RPMI8226 (cell line): ENCODE data around the gene SETD1A.

Experiments
- DNase-seq: peaks from one replicate; pipeline ENCODE4 v3.0.0-alpha.2; 2015

SETD1A gene

DNA sequence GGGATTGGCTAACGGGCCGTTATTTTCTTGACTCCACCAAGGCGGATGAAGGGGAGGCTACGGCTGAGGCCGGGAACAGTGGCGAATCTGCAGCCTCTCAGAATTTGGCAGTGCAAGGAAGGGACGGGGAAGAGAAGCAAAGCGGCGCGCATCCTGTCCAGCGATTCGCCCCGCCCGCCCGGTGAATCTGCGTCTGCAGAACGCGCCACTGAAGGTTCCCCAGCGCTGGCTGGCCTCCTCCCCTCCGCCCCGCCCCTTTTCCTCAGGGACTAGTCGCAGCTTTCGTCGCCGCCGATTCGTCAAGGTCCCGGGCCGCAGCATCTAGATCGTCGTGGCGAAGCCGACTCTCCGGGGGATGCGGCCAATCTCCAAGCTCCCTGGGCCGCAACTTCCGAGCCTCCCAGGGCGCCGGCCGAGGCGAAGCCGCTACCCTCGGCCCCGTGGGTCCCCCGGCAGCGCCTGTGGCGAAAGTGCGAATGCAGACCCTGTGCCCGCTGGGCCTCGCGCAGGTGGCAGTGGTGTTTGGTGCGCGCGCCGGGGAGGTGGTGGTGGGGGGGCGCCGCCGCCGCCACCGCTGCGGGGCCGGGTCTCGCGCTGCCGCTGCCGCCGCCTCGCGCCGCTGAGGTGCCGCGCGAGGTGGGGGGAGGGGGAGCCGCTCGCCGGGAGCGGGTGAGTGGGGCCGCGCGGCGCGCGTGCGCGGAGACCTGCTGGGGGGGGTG, at the start of gene SETD1A:
TSS of gene SETD1A (plus strand) at position 299 of the 719 bp plus-strand sequence. CDS start 978 bp downstream, outside the sequence.
- DNase-seq = peak; percentile 99

DNA sequence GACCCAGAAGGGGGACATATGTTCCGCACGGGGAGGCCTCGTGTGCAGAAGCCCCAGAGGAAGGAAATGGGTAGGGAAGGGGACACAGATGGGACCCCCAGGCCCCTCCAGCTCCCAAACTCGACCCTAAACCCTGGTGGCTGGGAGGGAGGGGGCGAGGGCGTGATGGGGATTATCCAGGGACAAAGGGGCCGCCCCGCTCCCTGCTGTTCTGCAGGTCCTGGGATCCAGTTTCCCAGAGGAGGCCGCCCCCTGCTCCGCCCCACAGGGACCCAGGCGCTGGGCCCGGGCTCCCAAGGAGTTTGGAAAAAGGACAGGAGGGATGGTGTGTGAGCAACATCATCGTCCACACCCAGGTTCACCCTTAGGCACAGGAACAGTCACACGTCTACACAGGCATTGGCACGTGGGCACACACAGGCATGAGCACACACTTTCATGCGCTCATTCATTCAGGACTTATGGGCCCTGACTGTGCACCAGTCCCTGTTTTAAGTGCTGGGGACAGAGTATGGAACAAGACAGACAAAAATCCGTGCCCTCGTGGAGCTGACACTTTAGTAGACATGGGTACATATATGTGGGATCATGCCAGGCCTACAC, 47.0 kb upstream of the SETD1A start:
- DNase-seq = no peak

DNA sequence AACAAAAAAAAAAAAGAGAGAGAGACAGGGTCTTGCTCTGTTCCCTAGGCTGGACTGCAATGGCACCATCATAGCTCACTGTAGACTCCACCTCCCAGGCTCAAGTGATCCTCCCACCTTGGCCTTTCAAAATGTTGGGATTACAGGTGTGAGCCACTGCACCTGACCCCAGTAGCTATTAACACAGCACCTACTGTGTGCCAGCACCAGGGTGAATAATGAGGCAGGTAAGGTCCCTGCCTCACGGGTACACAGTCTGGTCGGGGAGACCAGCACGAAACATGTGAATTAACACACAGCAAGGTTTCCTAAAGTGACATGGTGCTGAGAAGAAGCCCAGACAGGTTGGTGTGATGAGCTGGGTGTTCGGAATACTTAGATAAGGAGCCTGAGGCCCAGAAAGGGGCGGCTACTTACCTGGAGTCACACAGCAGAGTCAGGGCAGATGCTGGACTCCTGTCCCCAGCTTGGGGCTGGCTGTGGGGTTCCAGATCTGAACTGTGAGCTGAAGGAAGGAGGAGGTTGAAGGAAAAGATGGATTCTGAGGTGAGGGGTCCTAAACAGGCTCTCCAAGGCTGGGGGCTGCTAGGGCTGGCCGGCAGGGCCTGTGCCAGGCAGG, 44.7 kb upstream of the SETD1A start:
- no peak for DNase-seq

DNA sequence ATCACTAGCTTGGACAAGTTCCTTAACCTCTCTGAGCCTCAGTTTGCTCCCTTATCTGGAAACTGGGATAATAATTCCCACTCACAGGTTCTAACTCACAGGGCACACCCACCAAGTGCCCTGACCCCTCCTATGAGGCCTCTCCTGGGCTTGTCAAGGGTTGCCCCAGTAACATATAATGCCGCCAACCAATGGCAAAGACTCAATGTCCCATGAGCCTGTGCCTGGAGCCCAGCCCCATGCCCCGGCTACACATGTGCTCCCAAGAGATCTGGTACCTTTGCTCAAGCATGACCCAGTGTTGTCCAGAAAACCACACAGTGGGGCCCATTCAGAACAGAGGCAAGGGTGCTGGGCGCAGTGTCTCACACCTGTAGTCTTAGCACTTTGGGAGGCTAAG, 42.7 kb upstream of the SETD1A start:
- DNase-seq = no peak

DNA sequence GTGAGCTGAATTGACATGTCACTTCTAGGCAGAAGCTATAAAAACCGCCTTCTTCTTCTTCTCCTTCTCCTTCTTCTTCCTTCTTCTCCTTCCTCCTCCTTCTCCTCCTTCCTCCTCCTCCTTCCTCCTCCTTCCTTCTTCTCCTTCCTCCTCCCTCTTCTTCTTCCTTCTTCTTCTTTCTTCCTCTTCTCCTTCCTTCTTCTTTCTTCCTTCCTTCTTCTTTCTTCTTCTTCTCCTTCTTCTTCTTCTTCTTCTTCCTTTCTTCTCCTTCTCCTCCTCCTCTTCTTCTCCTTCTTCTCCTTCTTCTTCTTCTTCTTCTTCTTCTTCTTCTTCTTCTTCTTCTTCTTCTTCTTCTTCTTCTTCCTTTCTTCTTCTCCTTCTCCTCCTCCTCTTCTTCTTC, 38.9 kb upstream of the SETD1A start:
- no peak for DNase-seq

DNA sequence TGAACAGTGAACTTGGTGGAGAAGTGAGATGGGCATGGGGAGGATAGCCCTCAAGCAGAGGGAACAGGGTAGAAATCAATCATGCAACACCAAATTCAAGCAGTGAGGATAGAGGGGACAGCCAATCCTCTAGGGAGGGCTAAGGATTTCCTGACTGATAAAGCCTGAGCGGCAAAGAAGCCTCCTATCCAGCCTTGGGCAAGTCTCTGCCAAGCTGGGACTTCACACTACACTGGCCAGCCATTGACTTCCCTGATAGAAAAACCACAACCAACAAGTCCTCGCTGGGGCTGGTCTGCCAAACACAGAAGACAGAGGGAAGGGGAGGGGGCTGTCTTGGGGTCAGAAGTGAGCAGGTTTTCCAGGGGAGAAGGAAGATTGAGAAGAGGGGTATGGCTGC, 36.7 kb upstream of the SETD1A start:
- no peak for DNase-seq

DNA sequence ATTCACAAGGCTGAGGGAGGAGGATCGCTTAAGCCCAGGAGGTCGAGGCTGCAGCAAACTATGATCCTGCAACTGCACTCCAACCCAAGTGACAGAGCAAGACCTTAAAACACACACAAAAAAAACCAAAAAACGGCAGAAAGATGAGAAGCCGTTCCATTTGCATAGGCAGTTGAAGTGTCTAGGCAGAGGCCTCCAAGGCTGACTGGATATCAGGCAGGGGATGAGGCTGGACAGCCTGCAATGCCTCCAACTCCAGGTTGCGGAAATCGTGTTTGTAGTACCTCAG, 36.2 kb upstream of the SETD1A start:
- no peak for DNase-seq

DNA sequence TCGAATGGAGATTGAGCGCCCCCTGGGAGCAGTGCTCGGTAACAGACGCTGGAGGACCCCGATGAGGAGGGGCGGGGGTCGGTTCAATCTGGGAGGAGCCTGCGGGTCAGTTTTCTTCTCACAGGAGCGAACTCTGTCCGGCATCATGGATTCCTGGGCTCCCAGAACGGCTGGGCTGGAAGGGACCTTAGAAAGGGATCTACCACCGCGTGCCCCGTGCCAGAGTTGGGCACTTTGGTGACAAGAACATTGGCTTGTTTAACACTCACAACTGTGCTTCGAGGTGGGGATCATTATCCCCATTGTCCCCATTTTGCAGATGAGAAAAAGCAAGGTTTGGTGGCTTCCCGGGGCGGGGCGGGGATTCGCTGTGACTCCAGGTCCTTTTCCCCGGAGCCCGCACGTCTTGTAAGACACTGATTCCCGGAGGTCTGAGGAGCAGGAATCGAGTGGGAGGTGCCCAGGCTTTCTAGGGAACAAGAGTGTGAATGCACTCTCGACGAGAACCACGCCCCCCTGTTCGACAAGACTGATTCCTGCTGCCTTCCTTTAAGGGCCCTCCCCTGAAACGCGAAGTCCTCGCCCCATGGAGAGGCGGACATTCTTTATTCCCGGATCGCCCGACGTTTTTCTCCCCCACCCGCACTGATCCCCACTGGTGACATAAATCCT, 35.7 kb upstream of the SETD1A start:
- peak; percentile 88 for DNase-seq

DNA sequence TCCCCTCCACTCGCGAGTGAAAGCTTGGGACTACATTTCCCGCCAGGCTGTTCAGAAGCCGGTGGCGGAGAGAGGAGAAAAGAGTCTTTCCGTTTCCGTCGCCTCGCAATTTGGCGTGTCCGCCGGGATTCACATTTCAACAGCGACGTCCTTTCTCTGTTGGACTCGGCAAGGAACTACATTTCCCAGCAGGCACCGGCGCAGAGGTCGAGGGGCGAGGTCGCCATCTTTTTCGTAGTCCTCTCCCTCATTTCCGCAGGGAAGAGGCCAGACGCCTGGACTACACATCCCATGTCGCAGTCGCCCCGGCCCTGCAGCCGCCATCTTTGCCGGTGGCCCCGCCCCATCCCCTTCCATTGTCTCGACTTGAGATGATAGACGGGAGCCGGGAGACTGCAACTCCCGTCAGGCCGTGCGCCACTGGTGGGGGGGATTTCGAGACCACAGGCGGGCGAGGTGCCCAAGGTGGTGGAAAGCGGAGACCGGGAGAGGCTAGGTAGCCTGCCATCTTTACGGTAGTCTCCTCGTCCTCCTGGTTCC, 35.1 kb upstream of the SETD1A start:
- peak; percentile 100 for DNase-seq

DNA sequence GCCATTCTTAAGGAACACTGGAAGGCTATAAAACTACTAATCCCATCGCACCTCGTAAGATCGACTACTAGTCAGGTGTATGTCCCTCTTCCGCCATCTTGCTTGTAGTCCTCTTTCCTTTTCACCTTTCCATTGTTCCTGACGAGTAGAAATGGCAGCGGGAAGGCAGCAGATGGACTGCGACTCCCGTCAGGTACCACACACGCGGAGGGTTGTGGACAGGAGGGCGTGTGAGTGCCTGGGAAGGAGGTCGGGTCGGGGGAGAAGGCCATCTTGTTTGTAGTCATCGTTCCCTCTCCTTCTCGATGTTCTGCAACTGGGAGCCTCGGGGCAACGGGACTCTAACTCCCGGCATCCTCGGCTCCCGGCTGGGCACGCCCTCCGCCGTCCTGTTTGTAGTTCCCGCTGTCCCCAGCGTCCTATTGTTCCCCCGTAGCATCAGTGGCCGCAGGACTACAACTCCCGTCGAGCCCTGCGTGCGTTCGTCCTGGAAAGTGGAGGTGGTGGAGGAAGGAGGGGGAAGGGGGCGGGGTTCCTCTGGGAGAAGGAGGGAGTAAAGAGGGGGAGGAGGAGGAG, 34.5 kb upstream of the SETD1A start:
- peak; percentile 99 for DNase-seq

DNA sequence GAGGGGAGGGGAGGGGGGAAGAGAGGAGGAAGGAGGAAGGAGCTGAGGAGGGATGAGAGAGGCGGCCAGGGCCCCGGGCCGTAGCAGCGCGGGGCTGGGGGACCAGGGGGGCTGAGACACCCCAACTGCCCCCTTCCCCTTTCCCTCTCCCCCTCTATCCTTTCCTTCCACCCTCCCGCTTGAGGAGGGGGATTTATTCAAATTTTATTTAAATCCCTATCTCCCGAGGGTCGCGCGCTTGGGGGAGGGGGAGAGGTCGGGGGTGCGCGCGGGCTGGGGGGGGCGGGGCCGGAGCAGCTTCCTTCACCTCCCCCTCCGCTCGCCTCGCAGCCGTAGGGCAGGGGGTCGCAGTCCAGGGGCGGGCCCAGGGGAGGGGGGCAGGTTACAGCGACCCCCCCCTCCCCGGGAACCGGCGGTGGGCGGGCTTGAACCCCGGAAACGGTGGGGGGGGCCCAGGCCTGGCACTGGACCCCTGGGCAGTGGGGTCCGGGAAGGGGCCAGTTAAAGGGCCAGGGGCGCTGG, 33.9 kb upstream of the SETD1A start, which contains the start of gene FBXL19:
TSS of gene FBXL19 (plus strand) at position 19 of the 522 bp plus-strand sequence. CDS start 2,183 bp downstream, outside the sequence.
- no peak for DNase-seq

DNA sequence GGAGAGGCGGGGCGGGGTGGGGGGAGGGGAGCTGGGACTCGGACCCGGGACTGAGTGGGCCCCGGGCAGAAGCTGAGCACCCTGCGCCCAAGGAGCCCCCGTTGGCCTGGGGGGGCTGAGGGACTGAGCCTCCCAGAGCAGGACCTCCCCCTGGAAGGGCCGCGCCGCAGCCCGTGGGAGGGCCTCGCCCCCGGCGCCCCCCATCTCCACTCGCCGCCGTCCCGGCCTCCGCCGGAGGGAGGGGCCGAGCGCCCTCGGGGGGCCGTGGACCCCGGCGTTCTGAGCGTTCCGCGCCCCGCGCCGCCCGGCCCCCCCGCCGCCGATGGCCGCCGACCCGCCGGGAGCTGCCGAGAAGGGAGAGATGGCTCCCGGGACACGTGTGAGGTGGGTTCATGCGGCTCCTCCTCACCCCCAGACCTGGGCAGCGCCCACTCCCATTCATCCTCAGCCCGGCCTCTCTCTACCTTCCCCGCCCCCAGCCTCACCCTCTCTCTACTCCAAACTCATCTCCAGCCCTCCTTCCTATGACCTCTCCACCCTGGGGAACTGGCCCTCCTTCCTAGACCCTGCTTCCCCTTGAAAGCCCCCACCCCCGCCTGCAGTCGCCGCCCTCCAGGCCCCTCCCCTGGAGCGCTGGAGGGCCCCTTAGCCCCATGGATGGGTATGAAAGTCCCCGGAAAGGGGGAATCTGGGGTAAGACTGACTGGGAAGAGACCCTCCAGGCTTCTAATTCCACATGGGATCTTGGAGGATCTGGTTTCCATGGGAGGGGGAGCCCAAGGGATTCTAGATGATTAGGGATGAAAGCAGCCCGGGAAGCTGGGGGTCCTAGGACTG, 33.3 kb upstream of the SETD1A start:
- no peak for DNase-seq

DNA sequence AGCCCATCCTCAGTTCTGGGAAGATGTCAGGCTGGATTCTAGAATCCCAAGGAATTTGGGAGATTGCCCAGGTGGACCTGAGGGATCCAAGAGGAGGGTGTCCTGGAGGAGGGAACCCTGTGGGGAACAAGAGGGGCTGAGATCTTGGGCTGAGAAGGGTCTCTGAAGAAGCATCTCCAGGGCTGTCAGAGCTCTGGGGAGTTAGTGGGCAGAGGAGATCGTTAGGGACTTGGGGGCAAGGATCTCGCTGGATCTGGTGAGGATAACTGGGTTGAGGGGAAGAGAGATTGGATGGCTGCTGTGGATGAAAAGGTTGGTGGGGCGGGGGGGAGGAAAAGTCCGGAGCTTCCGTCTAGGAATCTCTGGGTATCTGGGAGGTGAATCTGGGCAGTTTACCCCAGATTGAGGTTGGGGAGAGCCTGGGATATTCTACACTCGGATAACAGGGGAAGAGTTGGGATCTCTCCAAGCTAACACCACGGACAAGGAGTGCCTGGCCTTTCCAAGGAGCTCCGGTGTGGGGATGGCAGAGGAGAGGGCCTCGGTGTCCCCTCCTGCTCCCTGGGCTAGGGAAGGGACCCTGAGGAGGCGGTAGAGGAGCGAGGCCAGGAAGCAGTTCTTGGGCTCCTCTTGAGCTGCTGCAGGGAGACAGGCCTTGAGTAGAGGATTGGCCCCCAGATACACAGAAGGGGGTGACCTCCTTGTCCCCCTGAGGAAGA, 32.5 kb upstream of the SETD1A start:
- DNase-seq = no peak

DNA sequence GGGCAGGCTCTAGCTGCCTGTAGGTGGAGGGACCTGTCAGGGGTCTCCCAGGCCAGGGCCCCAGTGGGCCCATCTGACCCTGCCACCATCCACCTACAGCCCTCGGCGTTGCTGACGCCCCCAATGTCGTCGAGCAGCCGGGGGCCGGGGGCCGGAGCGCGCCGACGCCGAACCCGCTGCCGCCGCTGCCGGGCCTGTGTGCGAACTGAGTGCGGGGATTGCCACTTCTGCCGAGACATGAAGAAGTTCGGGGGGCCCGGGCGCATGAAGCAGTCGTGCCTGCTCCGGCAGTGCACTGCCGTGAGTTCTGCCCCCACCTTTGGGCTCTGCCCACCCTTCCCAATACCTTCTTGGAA, 31.9 kb upstream of the SETD1A start:
- no peak for DNase-seq

DNA sequence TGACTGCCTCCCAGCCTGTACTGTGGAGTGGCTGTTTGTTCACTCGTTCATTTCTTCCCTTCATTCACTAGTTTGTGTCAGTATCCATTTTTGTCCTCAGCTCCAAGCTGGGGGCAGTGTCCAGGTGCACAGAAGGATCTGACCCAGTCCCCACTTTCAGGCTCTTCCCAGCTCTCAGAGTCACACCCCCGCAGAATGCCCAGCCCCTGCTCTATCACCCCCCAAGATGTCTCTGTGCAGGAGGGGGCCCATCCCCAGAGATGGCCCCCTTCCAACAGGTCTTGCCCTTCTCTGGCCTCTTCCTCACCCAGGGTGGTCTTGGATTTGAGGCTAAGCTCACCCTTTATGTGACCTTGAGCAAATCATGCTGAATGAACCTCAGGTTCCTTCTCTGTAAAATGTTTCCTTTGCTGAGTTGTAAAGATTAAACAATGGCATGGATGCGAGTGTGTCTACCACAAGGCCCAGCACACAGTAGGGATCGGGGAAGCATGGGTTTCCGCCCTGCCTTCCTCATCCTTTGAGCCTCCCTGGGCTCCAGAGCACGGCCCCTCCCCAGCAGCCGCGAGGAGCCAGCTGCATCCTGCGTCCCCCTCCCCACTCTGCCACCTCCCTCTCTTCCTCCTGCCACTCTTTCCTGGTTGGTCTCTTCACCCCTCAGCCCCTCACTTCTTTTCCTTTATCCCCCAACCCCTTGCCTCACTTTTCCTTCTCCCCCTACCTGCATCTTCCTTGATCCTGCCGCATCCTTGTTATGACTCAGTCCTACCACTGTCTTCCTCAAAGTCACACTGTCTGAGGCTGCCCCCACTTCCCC, 31.4 kb upstream of the SETD1A start:
- DNase-seq = no peak

DNA sequence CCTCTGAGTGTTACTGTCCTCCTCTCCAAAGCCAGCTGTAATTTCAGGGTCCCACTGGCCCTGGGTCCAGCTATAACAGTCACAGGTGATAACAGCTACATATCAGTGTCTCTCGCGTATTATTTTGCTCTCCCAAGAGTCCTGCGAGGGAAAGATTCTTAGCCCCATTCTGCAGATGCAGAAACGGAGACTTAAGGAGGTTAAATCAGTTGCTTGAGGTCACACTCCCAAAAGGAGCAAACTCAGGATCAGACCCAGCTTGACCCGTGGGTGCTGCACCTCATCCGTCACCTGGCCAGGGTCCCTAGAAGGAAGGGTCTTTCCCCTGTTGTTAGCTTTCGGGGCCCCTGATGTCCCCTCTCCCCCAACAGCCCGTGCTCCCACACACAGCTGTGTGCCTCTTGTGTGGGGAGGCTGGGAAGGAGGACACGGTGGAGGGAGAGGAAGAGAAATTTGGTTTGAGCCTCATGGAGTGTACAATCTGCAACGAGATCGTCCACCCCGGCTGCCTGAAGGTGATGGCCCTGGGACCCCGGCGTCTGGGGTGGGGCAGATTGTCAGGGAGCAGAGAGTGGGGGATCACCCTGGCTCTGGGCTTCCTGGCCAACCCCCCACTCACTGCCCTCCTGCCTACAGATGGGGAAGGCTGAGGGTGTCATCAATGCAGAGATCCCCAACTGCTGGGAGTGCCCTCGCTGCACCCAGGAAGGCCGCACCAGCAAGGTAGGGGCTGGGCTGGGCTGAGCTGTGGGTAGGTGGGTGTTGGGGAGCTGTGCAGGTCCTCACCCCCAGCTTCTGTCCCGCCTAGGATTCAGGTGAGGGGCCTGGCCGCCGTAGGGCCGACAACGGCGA, 30.4 kb upstream of the SETD1A start:
- no peak for DNase-seq

DNA sequence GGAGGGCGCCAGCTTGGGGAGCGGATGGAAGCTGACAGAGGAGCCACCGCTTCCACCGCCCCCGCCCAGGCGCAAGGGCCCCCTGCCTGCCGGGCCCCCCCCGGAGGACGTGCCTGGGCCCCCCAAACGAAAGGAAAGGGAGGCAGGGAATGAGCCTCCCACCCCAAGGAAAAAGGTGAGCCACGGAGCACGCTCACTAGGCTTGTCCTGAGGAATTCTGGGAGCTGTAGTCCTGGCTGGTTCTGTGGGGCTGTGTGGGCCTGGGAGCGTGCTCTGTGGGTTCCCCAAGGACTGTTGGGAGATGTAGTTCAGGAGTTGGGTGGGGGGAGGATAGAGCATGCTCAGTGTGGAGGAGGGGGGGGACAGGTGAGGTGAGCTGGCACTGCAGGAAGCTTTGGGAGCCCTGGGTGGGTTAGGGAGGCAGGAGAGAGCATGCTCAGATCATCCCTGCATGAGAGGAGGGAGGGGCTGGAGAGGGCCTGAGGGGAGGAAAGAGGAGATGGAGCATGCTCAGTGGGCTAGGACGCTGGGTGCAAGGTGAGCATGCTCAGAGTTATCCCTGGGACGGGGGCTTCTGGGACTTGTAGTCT, 29.7 kb upstream of the SETD1A start:
- peak; percentile 41 for DNase-seq

DNA sequence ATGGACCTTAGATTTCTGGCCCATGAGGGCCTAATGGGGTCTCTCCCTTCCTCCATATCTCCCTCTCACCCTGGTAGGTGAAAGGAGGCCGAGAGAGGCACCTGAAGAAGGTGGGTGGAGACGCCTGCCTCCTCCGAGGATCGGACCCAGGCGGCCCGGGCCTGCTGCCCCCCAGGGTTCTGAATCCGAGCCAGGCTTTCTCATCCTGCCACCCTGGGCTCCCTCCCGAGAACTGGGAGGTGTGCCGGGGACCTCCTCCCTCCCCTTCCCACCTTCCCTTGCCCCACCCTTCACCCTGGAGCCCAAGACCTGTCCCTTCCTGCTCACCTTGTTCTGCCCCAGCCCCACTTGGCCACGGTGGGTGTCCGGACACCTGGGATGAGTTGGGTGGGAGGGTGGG, 29.2 kb upstream of the SETD1A start:
- DNase-seq = no peak

DNA sequence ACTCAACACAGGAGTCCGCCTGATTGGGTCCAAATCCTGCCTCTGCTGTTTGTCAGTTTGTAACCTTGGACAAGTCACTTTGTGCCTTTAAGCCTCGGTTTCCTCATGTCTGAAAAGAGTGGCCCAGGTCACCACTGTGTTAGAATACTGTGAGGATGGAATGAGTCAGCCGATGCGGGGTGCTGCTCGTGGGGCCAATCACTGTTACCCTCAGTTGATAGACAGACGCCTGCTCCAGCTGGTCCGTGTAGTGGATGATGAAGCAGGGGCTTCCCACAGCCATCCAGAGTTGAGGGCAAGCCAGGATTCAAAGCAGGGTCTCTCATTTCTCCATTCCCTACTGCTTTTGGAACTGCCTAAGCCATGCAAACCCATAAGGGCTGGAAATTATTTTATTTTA, 28.4 kb upstream of the SETD1A start:
- no peak for DNase-seq
